GM12878 (cell line): ENCODE results near the gene MAPKAPK3. TPM values are rescaled to one million over a fixed set of nuclear protein-coding genes. Genes with fewer than 3 reads are reported as not detected.
A peak's percentile ranks its signal among the peaks of the same experiment; 100 is the strongest.

Experiments
- ASH2L ChIP-seq: fragments of 300-600, 200-600 bp; sonication (generic); IDR thresholded peaks from 2 replicates; pipeline ENCODE4 v1.6.1; 2017; ENCODE audit warnings: low read depth, mild to moderate bottlenecking, borderline replicate concordance
- CEBPZ ChIP-seq: fragments of 150-350 bp; IDR thresholded peaks from 2 replicates; pipeline ENCODE4 v1.6.1; 2016; ENCODE audit warnings: low read depth, low read length
- NR2C2 ChIP-seq: IDR thresholded peaks from 2 replicates; pipeline ENCODE4 v1.6.1; 2011; ENCODE audit warnings: borderline replicate concordance, low read depth; ENCODE audit not compliant: control insufficient read depth, insufficient read length
- polyA plus RNA-seq, 11 experiments: library from polyadenylated mRNA; depleted of rRNA in 4 of 11; unstranded in 6 of 11; stranded (reverse) in 5 of 11; fragments of >200 nt; fragmentation: Nextera tagmentation in 4 of 11; fragmentation: Illumina TruSeq in 1 of 11; extraction: Ambion mirVana in 4 of 11; extraction: Trizol in 1 of 11; gene quantifications; 1 replicate in 1 of 11; 2 replicates in 10 of 11; pipeline versions ENCODE4 v1.2.1 to v1.2.3, GENCODE V29; 2011 to 2016; ENCODE audit warnings: inconsistent platforms in 2 of 11, missing spikeins in 2 of 11, low read depth in 1 of 11
- total RNA-seq, 4 experiments: library from RNA; depleted of rRNA in 3 of 4; stranded (reverse); fragments of >200 nt in 3 of 4; fragmentation: Illumina TruSeq in 1 of 4; extraction: Trizol in 1 of 4; gene quantifications; 2 replicates each; pipeline versions ENCODE4 v1.2.1 to v1.2.3, GENCODE V29; 2013 to 2021
- TF ChIP-seq, protein P1 (sequence below): fragments of 450-650 bp; IDR thresholded peaks from 2 replicates; pipeline ENCODE4 v1.6.1; 2016; ENCODE audit warnings: mild to moderate bottlenecking

Gene MAPKAPK3
- total and polyA plus RNA-seq, 10 of the 15 experiments (the other 5 are each of a cell fraction or from before 2014, with no cell fraction given): 7.9 to 66.0 (median 39.0) TPM

- no peak for TF ChIP-seq CEBPZ
- TF ChIP-seq ASH2L: no peak
- TF ChIP-seq, protein P1, sequence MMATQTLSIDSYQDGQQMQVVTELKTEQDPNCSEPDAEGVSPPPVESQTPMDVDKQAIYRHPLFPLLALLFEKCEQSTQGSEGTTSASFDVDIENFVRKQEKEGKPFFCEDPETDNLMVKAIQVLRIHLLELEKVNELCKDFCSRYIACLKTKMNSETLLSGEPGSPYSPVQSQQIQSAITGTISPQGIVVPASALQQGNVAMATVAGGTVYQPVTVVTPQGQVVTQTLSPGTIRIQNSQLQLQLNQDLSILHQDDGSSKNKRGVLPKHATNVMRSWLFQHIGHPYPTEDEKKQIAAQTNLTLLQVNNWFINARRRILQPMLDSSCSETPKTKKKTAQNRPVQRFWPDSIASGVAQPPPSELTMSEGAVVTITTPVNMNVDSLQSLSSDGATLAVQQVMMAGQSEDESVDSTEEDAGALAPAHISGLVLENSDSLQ: peak; percentile 99
- no peak for TF ChIP-seq NR2C2
These were observed 49.4 kb upstream of the MAPKAPK3 start, which contains the start of gene C3orf18 (continued) for GRCh38 chr3:50567386-50568167.
